Measurements from ENCODE around the gene PLEKHH1. TPM values are rescaled to one million over a fixed set of nuclear protein-coding genes. Genes with fewer than 3 reads are reported as not detected.

The PLEKHH1 gene
- 9.4 and 11.5 TPM in 2 replicates for total RNA-seq

DNA sequence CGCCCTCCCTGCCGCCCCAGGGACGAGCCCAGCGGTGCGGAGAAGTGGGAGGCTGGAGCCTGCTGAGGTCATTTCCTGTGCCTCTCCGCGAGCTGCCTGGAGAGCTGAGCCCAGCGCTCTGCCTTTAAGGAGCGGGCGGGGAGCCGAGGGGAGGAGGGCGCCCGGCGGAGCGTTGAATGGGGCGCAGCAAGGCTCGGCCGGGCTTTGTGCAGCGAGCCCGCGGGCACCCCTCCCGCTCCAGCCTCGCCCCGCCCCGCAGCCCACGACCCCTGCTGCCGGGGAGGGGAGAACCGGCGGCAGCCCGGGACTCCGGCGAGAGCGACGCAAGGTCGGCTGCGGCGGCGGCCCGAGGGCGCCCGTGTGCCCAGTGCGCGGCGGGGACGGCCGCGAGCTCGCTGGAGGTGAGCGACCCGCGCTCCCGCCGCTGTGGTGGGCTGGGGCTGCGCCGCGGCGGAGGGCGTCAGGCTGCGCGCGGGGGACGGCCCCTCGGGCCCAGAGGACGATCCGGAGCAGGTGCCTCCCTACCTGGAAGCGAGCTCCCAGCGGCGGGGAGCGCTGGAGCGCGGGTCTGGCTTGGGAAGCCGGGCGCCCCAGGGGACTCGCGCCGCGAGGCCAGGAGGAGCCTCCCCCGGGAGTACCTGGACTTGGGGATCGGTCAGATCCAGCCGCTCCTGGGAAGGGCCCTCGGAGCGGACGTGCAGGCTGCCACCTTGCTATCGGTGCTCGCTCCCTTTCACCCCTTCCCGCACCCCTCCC lies at the start of gene PLEKHH1:
TSS of gene PLEKHH1 (plus strand) at position 293 of the 756 bp plus-strand sequence. CDS start 8,578 bp downstream, outside the sequence.
- H3K4me3 ChIP-seq (ENCODE audit: low read depth, low read length) = peak within 1 kb of the TSS; percentile 71
- TF ChIP-seq, protein P1, sequence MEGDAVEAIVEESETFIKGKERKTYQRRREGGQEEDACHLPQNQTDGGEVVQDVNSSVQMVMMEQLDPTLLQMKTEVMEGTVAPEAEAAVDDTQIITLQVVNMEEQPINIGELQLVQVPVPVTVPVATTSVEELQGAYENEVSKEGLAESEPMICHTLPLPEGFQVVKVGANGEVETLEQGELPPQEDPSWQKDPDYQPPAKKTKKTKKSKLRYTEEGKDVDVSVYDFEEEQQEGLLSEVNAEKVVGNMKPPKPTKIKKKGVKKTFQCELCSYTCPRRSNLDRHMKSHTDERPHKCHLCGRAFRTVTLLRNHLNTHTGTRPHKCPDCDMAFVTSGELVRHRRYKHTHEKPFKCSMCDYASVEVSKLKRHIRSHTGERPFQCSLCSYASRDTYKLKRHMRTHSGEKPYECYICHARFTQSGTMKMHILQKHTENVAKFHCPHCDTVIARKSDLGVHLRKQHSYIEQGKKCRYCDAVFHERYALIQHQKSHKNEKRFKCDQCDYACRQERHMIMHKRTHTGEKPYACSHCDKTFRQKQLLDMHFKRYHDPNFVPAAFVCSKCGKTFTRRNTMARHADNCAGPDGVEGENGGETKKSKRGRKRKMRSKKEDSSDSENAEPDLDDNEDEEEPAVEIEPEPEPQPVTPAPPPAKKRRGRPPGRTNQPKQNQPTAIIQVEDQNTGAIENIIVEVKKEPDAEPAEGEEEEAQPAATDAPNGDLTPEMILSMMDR (IDR thresholded peaks at IDR 0.05; ENCODE audit: insufficient read depth, low read length, poor library complexity, severe bottlenecking) = no peak
- H3K36me3 ChIP-seq (ENCODE audit: control insufficient read depth, insufficient read depth, low read length) = no peaks in the 10 kb centered on the region
- H3K27me3 ChIP-seq (ENCODE audit: control insufficient read depth, insufficient read depth, low read length) = no peaks in the 10 kb centered on the region
- DNase-seq (ENCODE audit: low read depth) = no peak

DNA sequence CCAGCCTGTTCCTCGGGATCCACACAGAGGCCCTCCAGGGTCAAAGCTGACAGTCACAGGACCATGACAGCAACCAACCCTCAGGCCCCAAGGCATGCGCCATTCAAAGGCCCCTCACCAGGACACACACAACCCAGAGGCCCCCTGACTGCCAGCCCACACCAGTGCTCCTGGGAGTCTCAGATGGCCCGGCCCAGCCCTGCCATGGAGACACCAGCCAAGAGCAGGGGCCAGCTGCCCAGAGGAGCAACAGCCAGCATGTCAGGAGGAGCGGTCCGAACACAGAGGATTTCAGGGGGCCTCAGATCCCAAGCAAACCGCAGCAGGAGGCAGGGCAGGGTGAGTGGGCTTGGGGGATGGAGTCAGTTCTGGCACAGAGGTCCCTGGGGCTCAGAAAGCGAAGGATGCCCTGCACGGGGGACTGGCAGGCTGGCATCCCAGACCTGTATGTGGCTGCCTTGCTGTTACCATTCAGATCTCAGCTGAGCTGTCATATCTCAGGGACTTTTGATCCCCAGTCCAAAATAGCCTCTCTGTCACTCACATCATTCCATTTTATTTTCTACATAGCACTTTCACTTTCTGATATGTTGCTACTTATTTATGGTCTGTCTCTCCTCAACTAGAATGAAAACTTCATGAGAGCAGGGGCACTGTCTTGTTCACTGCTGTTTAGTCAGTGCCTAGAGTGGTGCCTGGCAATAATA lies 49.4 kb upstream of the PLEKHH1 start:
- H3K27me3 ChIP-seq (ENCODE audit: control insufficient read depth, insufficient read depth, low read length) = peaks cover 2% of the 10 kb centered on the region
- no peak for DNase-seq (ENCODE audit: low read depth)
- no peak overlapping the region for H3K4me3 ChIP-seq (ENCODE audit: low read depth, low read length)
- H3K36me3 ChIP-seq (ENCODE audit: control insufficient read depth, insufficient read depth, low read length) = no peaks in the 10 kb centered on the region
- TF ChIP-seq, protein P1 (IDR thresholded peaks at IDR 0.05; ENCODE audit: insufficient read depth, low read length, poor library complexity, severe bottlenecking) = no peak

DNA sequence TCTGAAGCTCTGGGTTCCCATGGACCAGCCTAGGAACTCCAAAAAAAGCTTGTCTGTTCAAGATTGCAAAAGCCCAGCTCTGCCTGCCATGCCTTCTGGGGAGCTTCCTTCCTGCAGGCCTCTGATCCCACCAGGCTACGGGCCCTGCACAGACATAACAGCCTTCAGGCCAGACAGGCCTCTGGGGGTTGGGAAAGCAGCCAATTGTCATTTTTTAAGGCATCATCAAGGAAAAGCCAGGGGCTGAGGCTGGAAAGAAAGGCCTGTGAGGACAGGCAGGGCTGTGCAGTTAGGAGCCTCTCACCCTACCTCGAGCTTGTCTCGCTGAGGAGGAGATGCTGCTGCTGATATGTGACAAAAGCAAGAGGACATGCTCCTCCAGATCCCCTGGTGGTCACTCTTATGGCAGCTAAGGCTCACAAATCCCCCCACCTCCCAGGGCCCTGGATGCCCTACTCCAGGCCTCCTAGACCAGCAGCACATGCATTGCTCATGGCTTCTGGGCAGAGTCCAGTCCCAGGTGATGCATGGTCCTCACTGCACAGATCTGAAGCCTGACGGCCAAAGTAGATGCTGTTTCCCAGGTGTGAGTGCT lies 47.5 kb upstream of the PLEKHH1 start:
- Histone ChIP-seq H3K27me3 (ENCODE audit: control insufficient read depth, insufficient read depth, low read length) (no peaks in the 10 kb centered on the region), H3K36me3 (ENCODE audit: control insufficient read depth, insufficient read depth, low read length) (no peaks in the 10 kb centered on the region), H3K4me3 (ENCODE audit: low read depth, low read length) (no peak overlapping the region)
- TF ChIP-seq, protein P1 (IDR thresholded peaks at IDR 0.05; ENCODE audit: insufficient read depth, low read length, poor library complexity, severe bottlenecking) = no peak
- DNase-seq (ENCODE audit: low read depth) = no peak

DNA sequence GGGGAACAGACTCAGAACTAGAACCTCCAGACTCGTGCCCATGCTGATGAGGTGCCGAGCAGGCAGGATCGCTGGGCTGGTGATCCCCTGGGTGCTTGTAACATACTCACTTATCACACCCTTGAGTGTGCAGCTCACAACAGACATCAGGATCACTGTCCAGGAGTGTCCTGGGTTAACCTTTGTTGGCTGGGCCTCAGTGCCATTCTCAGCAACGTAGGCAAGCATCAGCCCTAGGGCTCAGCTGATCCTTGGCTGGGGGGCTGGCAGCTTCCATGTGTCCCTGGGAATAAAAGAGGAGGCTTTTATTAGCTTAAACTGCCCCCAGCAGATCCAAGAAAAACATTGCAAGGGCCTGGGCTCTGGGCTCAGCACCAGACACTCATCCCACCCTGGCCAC lies 46.2 kb upstream of the PLEKHH1 start:
- H3K4me3 ChIP-seq (ENCODE audit: low read depth, low read length) = no peak overlapping the region
- TF ChIP-seq, protein P1 (IDR thresholded peaks at IDR 0.05; ENCODE audit: insufficient read depth, low read length, poor library complexity, severe bottlenecking) = no peak
- H3K36me3 ChIP-seq (ENCODE audit: control insufficient read depth, insufficient read depth, low read length) = no peaks in the 10 kb centered on the region
- DNase-seq (ENCODE audit: low read depth) = no peak
- no peaks in the 10 kb centered on the region for H3K27me3 ChIP-seq (ENCODE audit: control insufficient read depth, insufficient read depth, low read length)

DNA sequence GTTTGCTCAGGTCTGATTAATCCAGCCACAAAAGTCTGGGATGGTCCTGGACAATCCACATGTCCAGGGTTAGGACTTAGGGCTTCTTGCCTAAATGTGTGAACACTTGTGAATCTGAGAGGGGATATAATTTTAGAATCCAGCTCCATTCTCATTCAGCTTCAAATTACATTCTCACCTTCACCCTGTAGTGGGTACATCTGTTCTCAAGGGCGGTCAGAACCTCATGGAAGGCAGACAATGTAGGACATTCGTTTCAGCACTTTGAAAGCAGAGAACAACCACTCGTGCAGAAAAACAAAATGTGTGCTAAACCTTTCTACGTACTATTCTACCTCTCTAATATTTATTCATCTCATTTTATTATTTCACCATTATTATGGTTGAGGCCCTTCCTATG lies 45.8 kb upstream of the PLEKHH1 start:
- no peak for DNase-seq (ENCODE audit: low read depth)
- Histone ChIP-seq H3K27me3 (ENCODE audit: control insufficient read depth, insufficient read depth, low read length) (no peaks in the 10 kb centered on the region), H3K4me3 (ENCODE audit: low read depth, low read length) (no peak overlapping the region), H3K36me3 (ENCODE audit: control insufficient read depth, insufficient read depth, low read length) (no peaks in the 10 kb centered on the region)
- TF ChIP-seq, protein P1 (IDR thresholded peaks at IDR 0.05; ENCODE audit: insufficient read depth, low read length, poor library complexity, severe bottlenecking) = no peak
